ENCODE measurements around the gene SLC7A6. TPM values are rescaled to one million over a fixed set of nuclear protein-coding genes. Genes with fewer than 3 reads are reported as not detected.
A peak's percentile ranks its signal among the peaks of the same experiment; 100 is the strongest.

Gene SLC7A6
- total and polyA plus RNA-seq, 2 of the 13 experiments (the other 11 are each of a cell fraction or from before 2014, with no cell fraction given), result 35.8 to 70.8 TPM

- TF ChIP-seq IRF1 (CRISPR knock-in tag; IDR thresholded peaks at IDR 0.05; ENCODE audit: low read depth), result 0 out of 2 replicates have a peak, but pooled peaks have one; percentile 34
- TF ChIP-seq, protein P1, sequence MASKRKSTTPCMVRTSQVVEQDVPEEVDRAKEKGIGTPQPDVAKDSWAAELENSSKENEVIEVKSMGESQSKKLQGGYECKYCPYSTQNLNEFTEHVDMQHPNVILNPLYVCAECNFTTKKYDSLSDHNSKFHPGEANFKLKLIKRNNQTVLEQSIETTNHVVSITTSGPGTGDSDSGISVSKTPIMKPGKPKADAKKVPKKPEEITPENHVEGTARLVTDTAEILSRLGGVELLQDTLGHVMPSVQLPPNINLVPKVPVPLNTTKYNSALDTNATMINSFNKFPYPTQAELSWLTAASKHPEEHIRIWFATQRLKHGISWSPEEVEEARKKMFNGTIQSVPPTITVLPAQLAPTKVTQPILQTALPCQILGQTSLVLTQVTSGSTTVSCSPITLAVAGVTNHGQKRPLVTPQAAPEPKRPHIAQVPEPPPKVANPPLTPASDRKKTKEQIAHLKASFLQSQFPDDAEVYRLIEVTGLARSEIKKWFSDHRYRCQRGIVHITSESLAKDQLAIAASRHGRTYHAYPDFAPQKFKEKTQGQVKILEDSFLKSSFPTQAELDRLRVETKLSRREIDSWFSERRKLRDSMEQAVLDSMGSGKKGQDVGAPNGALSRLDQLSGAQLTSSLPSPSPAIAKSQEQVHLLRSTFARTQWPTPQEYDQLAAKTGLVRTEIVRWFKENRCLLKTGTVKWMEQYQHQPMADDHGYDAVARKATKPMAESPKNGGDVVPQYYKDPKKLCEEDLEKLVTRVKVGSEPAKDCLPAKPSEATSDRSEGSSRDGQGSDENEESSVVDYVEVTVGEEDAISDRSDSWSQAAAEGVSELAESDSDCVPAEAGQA (IDR thresholded peaks at IDR 0.05; ENCODE audit: low read depth), result peak; percentile 30; the same call in 1 of the 2 replicates
- TF ChIP-seq, protein P1 (CRISPR knock-in tag; IDR thresholded peaks at IDR 0.05; ENCODE audit: borderline replicate concordance), result peak; percentile 31; the same call in 1 of the 2 replicates
- TF ChIP-seq TMF1 (CRISPR knock-in tag; IDR thresholded peaks at IDR 0.05; ENCODE audit: low read depth), result peak; percentile 81; the same call in 1 of the 2 replicates
- peak; percentile 33; the same call in 1 of the 2 replicates for TF ChIP-seq SRY (CRISPR knock-in tag; IDR thresholded peaks at IDR 0.05)
- peak; percentile 96 for TF ChIP-seq XRCC5 (optimal IDR thresholded peaks at IDR 0.05; ENCODE audit: low read length)
- peak; percentile 96 for TF ChIP-seq ZNF740 (CRISPR knock-in tag; IDR thresholded peaks at IDR 0.05)
- peak; percentile 72 for TF ChIP-seq ISL2 (CRISPR knock-in tag; IDR thresholded peaks at IDR 0.05)
- TF ChIP-seq CAMTA2 (CRISPR knock-in tag; IDR thresholded peaks at IDR 0.05; ENCODE audit: borderline replicate concordance), result peak; percentile 84; the same call in 1 of the 2 replicates
- TF ChIP-seq ZSCAN12 (CRISPR knock-in tag; IDR thresholded peaks at IDR 0.05), result peak; percentile 83
- TF ChIP-seq ZBTB44 (CRISPR knock-in tag; IDR thresholded peaks at IDR 0.05), result peak; percentile 42; the same call in 1 of the 2 replicates
- TF ChIP-seq, protein P2, sequence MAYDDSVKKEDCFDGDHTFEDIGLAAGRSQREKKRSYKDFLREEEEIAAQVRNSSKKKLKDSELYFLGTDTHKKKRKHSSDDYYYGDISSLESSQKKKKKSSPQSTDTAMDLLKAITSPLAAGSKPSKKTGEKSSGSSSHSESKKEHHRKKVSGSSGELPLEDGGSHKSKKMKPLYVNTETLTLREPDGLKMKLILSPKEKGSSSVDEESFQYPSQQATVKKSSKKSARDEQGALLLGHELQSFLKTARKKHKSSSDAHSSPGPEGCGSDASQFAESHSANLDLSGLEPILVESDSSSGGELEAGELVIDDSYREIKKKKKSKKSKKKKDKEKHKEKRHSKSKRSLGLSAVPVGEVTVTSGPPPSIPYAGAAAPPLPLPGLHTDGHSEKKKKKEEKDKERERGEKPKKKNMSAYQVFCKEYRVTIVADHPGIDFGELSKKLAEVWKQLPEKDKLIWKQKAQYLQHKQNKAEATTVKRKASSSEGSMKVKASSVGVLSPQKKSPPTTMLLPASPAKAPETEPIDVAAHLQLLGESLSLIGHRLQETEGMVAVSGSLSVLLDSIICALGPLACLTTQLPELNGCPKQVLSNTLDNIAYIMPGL (CRISPR knock-in tag; IDR thresholded peaks at IDR 0.05; ENCODE audit: borderline replicate concordance in 1 of 2, low read depth in 1 of 2), result peak; percentile 96 to 99
- TF ChIP-seq PITX1 (CRISPR knock-in tag; IDR thresholded peaks at IDR 0.05), result no peak
- TF ChIP-seq ZFYVE20 (CRISPR knock-in tag; IDR thresholded peaks at IDR 0.05; ENCODE audit: borderline replicate concordance, low read depth), result 0 out of 2 replicates have a peak, but pooled peaks have one; percentile 82
- 0 out of 2 replicates have a peak, but pooled peaks have one; percentile 66 for TF ChIP-seq ZSCAN30 (CRISPR knock-in tag; IDR thresholded peaks at IDR 0.05)
- no peak for TF ChIP-seq ELF1 (CRISPR knock-in tag; IDR thresholded peaks at IDR 0.05)
These were observed at the start of gene SLC7A6 (continued) for GRCh38 chr16:68264128-68265077.
